Endothelial cell of umbilical vein (primary cell): Measurements from ENCODE around the gene H2AZ2. TPM values are rescaled to one million over a fixed set of nuclear protein-coding genes. Genes with fewer than 3 reads are reported as not detected.
"Not testable (repeated sequence)": the region's sequence is repeated elsewhere in the genome, so short reads cannot be mapped to it uniquely, and the experiment has no call there.

Experiments
- BruUV-seq: library from RNA; stranded (reverse); fragments of 400-500 nt; replicated peaks from 2 replicates; lab custom pipeline; 2021; lab: Mats Ljungman, UMichigan
- CTCF ChIA-PET: fragments of 300-600, 350-600 bp; sonication (Branson Sonifier 250); formaldehyde crosslinking; loops from one replicate; lab custom pipeline; 2021; ENCODE audit warnings: antibody characterized with exemption, inconsistent platforms; lab: Charles Lee
- POLR2A ChIA-PET: fragments of 300-600, 350-600 bp; sonication (Branson Sonifier 250); formaldehyde crosslinking; loops from one replicate; lab custom pipeline; 2021; ENCODE audit warnings: antibody characterized with exemption, inconsistent platforms; lab: Charles Lee
- DNase-seq: peaks from one replicate; pipeline ENCODE4 v3.0.0-alpha.2; 2011; ENCODE audit warnings: low read depth, low spot score
- FAIRE-seq: peaks from 2 replicates; lab custom pipeline; 2011; peaks lifted over from hg19 to GRCh38; lab: Jason Lieb, UNC
- H2AFZ ChIP-seq: 2 replicates; pipeline ENCODE4 v1.6.0; 2012; ENCODE audit warnings: low read depth, low read length, control low read depth, inconsistent platforms
- H3K27ac ChIP-seq: 2 replicates; pipeline ENCODE4 v1.5.1; 2011; ENCODE audit warnings: low read depth, mild to moderate bottlenecking, control low read depth, low read length, moderate library complexity; ENCODE audit not compliant: insufficient read depth
- H3K27me3 ChIP-seq, 2 experiments: 2 replicates each; pipeline versions ENCODE4 v1.6.0 to v1.6.1; 2011; ENCODE audit warnings: low read length in 2 of 2, mixed read lengths in 1 of 2; ENCODE audit not compliant: control insufficient read depth in 2 of 2, insufficient read depth in 2 of 2
- H3K36me3 ChIP-seq, 2 experiments: 2 replicates in 1 of 2; 3 replicates in 1 of 2; pipeline ENCODE4 v1.5.1; 2011; ENCODE audit warnings: low read length in 2 of 2, mild to moderate bottlenecking in 1 of 2, moderate library complexity in 1 of 2; ENCODE audit not compliant: control insufficient read depth in 2 of 2, insufficient read depth in 2 of 2; ENCODE audit errors: extremely low read depth in 1 of 2
- H3K4me1 ChIP-seq: 3 replicates; pipeline ENCODE4 v1.5.1; 2011; ENCODE audit warnings: mild to moderate bottlenecking, low read length; ENCODE audit not compliant: control insufficient read depth, insufficient read depth; ENCODE audit errors: extremely low read depth
- H3K4me2 ChIP-seq: 2 replicates; pipeline ENCODE4 v1.6.1; 2011; ENCODE audit warnings: low read length, control low read depth, mixed read lengths; ENCODE audit not compliant: insufficient read depth
- H3K4me3 ChIP-seq, 3 experiments: fragments of 200-600 bp in 1 of 3; sonication (generic), shearing (Covaris generic) in 1 of 3; replicated peaks in 1 of 3; 2 replicates each; pipeline ENCODE4 v1.5.1; 2011 to 2016; ENCODE audit warnings: control low read depth in 3 of 3, low read length in 3 of 3, mild to moderate bottlenecking in 2 of 3, inconsistent platforms in 1 of 3, low read depth in 1 of 3, moderate library complexity in 1 of 3; ENCODE audit not compliant: insufficient read depth in 1 of 3
- H3K79me2 ChIP-seq: 2 replicates; pipeline ENCODE4 v1.6.0; 2012; ENCODE audit warnings: low read length, inconsistent platforms; ENCODE audit not compliant: control insufficient read depth, insufficient read depth
- H3K9ac ChIP-seq: replicated peaks from 2 replicates; pipeline ENCODE3; 2011; ENCODE audit warnings: low read length, control low read depth; ENCODE audit not compliant: insufficient read depth; ENCODE audit errors: extremely low read depth
- H3K9me1 ChIP-seq: replicated peaks from 3 replicates; pipeline ENCODE4 v1.6.0; 2011; ENCODE audit warnings: mild to moderate bottlenecking, low read length; ENCODE audit not compliant: control insufficient read depth, insufficient read depth; ENCODE audit errors: extremely low read depth
- H3K9me3 ChIP-seq: replicated peaks from 2 replicates; pipeline ENCODE4 v1.5.1; 2012; ENCODE audit warnings: low read length, inconsistent platforms; ENCODE audit not compliant: control insufficient read depth, insufficient read depth
- H4K20me1 ChIP-seq: replicated peaks from 2 replicates; pipeline ENCODE3; 2011; ENCODE audit warnings: mild to moderate bottlenecking, low read length; ENCODE audit not compliant: control insufficient read depth, insufficient read depth; ENCODE audit errors: extremely low read depth
- EZH2 ChIP-seq: IDR thresholded peaks from 2 replicates; pipeline ENCODE4 v1.6.1; 2012; ENCODE audit warnings: borderline replicate concordance, low read depth, mild to moderate bottlenecking, moderate library complexity, low read length, inconsistent platforms; ENCODE audit not compliant: severe bottlenecking
- FOS ChIP-seq: IDR thresholded peaks from 2 replicates; pipeline ENCODE4 v1.6.1; 2011; ENCODE audit warnings: mild to moderate bottlenecking, low read length, moderate library complexity, borderline replicate concordance; ENCODE audit not compliant: insufficient read depth
- GATA2 ChIP-seq: IDR thresholded peaks from 2 replicates; pipeline ENCODE4 v1.7.0; 2011; ENCODE audit warnings: low read depth, mild to moderate bottlenecking, moderate library complexity, mixed read lengths, low read length; ENCODE audit not compliant: insufficient read length, insufficient read depth
- JUN ChIP-seq: IDR thresholded peaks from 2 replicates; pipeline ENCODE4 v1.6.1; 2011; ENCODE audit warnings: borderline replicate concordance, low read depth; ENCODE audit not compliant: insufficient read length, insufficient read depth
- MYC ChIP-seq: IDR thresholded peaks from one replicate; pipeline ENCODE4 v1.6.1; 2011; ENCODE audit warnings: mild to moderate bottlenecking, low read depth, low read length
- POLR2A ChIP-seq: IDR thresholded peaks from 2 replicates; pipeline ENCODE4 v1.6.1; 2012; ENCODE audit warnings: low read depth, mild to moderate bottlenecking, control low read depth, low read length
- POLR2AphosphoS5 ChIP-seq: IDR thresholded peaks from 2 replicates; pipeline ENCODE4 v1.6.1; 2012; ENCODE audit warnings: low read depth, mild to moderate bottlenecking, control low read depth, low read length, moderate library complexity; ENCODE audit not compliant: insufficient read depth
- dilution Hi-C: fragments of 300-500 bp; cut with MboI; formaldehyde crosslinking; loops from one replicate; pipeline ENCODE4 v1.15.0; 2019; ENCODE audit warnings: low sequenced_read_pairs; ENCODE audit not compliant: extremely low pct_ligation_motif_present
- intact Hi-C: fragments of 100-400 bp; cut with micrococcal nuclease; formaldehyde crosslinking; loops from one replicate; pipeline ENCODE4 v1.10.0; 2022
- polyA plus RNA-seq, 4 experiments: library from polyadenylated mRNA; depleted of rRNA in 3 of 4; stranded (reverse) in 3 of 4; unstranded in 1 of 4; fragments of >200 nt; gene quantifications; 2 replicates each; pipeline versions ENCODE4 v1.2.1 to v1.2.3, GENCODE V29; 2011 to 2012; ENCODE audit warnings: missing spikeins in 1 of 4
- total RNA-seq: library from RNA; stranded (reverse); gene quantifications from 2 replicates; pipeline ENCODE4 v1.2.3, GENCODE V29; 2021
- TF ChIP-seq, protein P1 (sequence below): IDR thresholded peaks from 2 replicates; pipeline ENCODE4 v1.6.1; 2011; ENCODE audit not compliant: insufficient read depth, insufficient read length
- TF ChIP-seq, protein P2 (sequence below), 2 donors: IDR thresholded peaks; 1 replicate in 1 of 2; 2 replicates in 1 of 2; pipeline ENCODE4 v1.5.1; 2011; ENCODE audit warnings: low read length in 2 of 2, mild to moderate bottlenecking in 2 of 2, moderate library complexity in 2 of 2, control low read depth in 1 of 2, inconsistent platforms in 1 of 2, low read depth in 1 of 2; ENCODE audit not compliant: insufficient read depth in 1 of 2; ENCODE audit errors: extremely low read depth in 1 of 2

The H2AZ2 gene
- total and polyA plus RNA-seq, 2 donors (not counting 3 experiments of a cell fraction or from before 2014, with no cell fraction given), result 225 to 232 TPM

GRCh38 chr7:44787041-44787440, 60.8 kb downstream of the H2AZ2 start:
- no peak overlapping the region for H3K4me3 ChIP-seq
- FAIRE-seq (no peak), DNase-seq (no peak)
- no peaks in the 10 kb centered on the region for H3K27me3 ChIP-seq
- H3K36me3 ChIP-seq, result no peaks in the 10 kb centered on the region
- no peaks in the 10 kb centered on the region for H3K9me3 ChIP-seq
- H3K4me2 ChIP-seq, result no peak overlapping the region
- dilution Hi-C loops, result no loop called here
- CTCF ChIA-PET, result no interaction called here
- H2AFZ ChIP-seq, result no peak overlapping the region
- TF ChIP-seq POLR2AphosphoS5 (no peak), POLR2A (no peak), JUN (no peak), MYC (no peak), EZH2 (no peak), FOS (no peak), GATA2 (no peak)
- TF ChIP-seq, protein P1, sequence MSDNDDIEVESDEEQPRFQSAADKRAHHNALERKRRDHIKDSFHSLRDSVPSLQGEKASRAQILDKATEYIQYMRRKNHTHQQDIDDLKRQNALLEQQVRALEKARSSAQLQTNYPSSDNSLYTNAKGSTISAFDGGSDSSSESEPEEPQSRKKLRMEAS, result no peak
- TF ChIP-seq, protein P2, sequence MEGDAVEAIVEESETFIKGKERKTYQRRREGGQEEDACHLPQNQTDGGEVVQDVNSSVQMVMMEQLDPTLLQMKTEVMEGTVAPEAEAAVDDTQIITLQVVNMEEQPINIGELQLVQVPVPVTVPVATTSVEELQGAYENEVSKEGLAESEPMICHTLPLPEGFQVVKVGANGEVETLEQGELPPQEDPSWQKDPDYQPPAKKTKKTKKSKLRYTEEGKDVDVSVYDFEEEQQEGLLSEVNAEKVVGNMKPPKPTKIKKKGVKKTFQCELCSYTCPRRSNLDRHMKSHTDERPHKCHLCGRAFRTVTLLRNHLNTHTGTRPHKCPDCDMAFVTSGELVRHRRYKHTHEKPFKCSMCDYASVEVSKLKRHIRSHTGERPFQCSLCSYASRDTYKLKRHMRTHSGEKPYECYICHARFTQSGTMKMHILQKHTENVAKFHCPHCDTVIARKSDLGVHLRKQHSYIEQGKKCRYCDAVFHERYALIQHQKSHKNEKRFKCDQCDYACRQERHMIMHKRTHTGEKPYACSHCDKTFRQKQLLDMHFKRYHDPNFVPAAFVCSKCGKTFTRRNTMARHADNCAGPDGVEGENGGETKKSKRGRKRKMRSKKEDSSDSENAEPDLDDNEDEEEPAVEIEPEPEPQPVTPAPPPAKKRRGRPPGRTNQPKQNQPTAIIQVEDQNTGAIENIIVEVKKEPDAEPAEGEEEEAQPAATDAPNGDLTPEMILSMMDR (IDR thresholded peaks at IDR 0.05; ENCODE audit: extremely low read depth in 1 of 2, insufficient read depth in 1 of 2, low read depth in 1 of 2, low read length in 2 of 2), result no peak
- H3K9me1 ChIP-seq, result no peaks in the 10 kb centered on the region
- no peak overlapping the region for H3K9ac ChIP-seq
- no peaks in the 10 kb centered on the region for H4K20me1 ChIP-seq
- H3K79me2 ChIP-seq, result no peaks in the 10 kb centered on the region
- intact Hi-C loops, result no loop called here
- no peaks in the 10 kb centered on the region for H3K4me1 ChIP-seq
- no peak overlapping the region for H3K27ac ChIP-seq
- no TSS peak for BruUV-seq
- POLR2A ChIA-PET, result interaction anchor here (0.5 kb wide), 1 partner anchor 52 kb away, joined by 7 read pairs; no protein-coding TSS in a partner anchor

GRCh38 chr7:44785218-44785617, 62.7 kb downstream of the H2AZ2 start:
- H4K20me1 ChIP-seq, H2AFZ ChIP-seq, FAIRE-seq, H3K9me1 ChIP-seq, intact Hi-C loops, H3K4me2 ChIP-seq, H3K79me2 ChIP-seq, CTCF ChIA-PET, dilution Hi-C loops, H3K27me3 ChIP-seq, H3K9me3 ChIP-seq, H3K9ac ChIP-seq, DNase-seq, H3K27ac ChIP-seq, H3K36me3 ChIP-seq, H3K4me1 ChIP-seq, POLR2A ChIA-PET, H3K4me3 ChIP-seq, BruUV-seq: not testable (repeated sequence)
